AG04450 (cell line): ENCODE data around the gene SMAP2. TPM values are rescaled to one million over a fixed set of nuclear protein-coding genes. Genes with fewer than 3 reads are reported as not detected.

Source experiments
- CTCF ChIA-PET: fragments of 300-600, 350-600 bp; formaldehyde crosslinking; extraction: SDS; loops from one replicate; lab custom pipeline; 2022; ENCODE audit warnings: antibody characterized with exemption, inconsistent platforms; lab: Charles Lee
- POLR2A ChIA-PET: fragments of 350-600 bp; formaldehyde crosslinking; extraction: SDS; loops from one replicate; lab custom pipeline; 2021; ENCODE audit warnings: antibody characterized with exemption, inconsistent platforms; lab: Yijun Ruan, JAX
- DNase-seq: peaks from one replicate; pipeline ENCODE4 v3.0.0-alpha.2; 2011; ENCODE audit warnings: low read depth, low spot score
- H3K27ac ChIP-seq: one replicate; pipeline ENCODE4 v1.5.1; 2012; ENCODE audit warnings: low read depth, low read length, control low read depth
- H3K27me3 ChIP-seq: one replicate; pipeline ENCODE4 v1.6.0; 2012; ENCODE audit warnings: low read length; ENCODE audit not compliant: control insufficient read depth, insufficient read depth
- H3K4me3 ChIP-seq: 2 replicates; pipeline ENCODE4 v1.5.1; 2011; ENCODE audit warnings: mild to moderate bottlenecking, low read depth, low read length, control low read depth
- H3K9me3 ChIP-seq: 2 replicates; pipeline ENCODE4 v1.5.1; 2012; ENCODE audit warnings: low read length; ENCODE audit not compliant: control insufficient read depth, insufficient read depth
- polyA plus RNA-seq: library from polyadenylated mRNA; depleted of rRNA; stranded (reverse); fragments of >200 nt; gene quantifications from 2 replicates; pipeline ENCODE4 v1.2.3, GENCODE V29; 2011
- TF ChIP-seq, protein P1 (sequence below): IDR thresholded peaks from 2 replicates; pipeline ENCODE4 v1.5.1; 2011; ENCODE audit warnings: low read depth, low read length, control low read depth, inconsistent platforms

SMAP2 gene
- polyA plus RNA-seq, 1 experiment, result 22.5 TPM

DNA sequence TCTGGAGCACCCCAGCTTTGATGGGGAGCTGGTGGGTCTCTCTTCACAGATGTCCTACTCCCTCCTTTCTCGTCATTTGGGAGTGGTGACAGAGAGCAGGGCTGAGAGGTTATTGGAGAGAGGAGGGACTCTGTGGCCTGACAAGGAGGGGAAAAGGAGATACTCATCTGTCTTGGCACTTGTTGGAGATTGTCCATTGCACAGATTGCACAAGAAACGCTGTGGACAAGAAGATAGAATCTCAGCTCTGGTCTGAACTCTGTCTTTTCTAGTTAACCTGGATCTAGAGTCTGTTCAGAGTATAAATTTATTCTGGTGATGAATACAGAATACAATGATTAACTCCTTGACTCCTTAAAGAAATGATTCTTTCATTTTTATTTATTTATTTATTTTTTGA is 22.4 kb upstream of the SMAP2 start:
- Histone ChIP-seq H3K4me3 (no peak overlapping the region), H3K27me3 (no peaks in the 10 kb centered on the region), H3K9me3 (no peaks in the 10 kb centered on the region), H3K27ac (no peak overlapping the region)
- POLR2A ChIA-PET, result no interaction called here
- TF ChIP-seq, protein P1, sequence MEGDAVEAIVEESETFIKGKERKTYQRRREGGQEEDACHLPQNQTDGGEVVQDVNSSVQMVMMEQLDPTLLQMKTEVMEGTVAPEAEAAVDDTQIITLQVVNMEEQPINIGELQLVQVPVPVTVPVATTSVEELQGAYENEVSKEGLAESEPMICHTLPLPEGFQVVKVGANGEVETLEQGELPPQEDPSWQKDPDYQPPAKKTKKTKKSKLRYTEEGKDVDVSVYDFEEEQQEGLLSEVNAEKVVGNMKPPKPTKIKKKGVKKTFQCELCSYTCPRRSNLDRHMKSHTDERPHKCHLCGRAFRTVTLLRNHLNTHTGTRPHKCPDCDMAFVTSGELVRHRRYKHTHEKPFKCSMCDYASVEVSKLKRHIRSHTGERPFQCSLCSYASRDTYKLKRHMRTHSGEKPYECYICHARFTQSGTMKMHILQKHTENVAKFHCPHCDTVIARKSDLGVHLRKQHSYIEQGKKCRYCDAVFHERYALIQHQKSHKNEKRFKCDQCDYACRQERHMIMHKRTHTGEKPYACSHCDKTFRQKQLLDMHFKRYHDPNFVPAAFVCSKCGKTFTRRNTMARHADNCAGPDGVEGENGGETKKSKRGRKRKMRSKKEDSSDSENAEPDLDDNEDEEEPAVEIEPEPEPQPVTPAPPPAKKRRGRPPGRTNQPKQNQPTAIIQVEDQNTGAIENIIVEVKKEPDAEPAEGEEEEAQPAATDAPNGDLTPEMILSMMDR, result no peak
- CTCF ChIA-PET, result interaction anchor here (1.9 to 2.4 kb wide), 2 partner anchors 13 to 207 kb away, joined by 8 to 10 read pairs; no protein-coding TSS in a partner anchor
- DNase-seq, result no peak

- CTCF ChIA-PET, result interaction anchor here (0.6 to 2.4 kb wide), 3 partner anchors 14 to 208 kb away, joined by 3 to 10 read pairs (median 8); no protein-coding TSS in a partner anchor
These were observed 21.4 kb upstream of the SMAP2 start for GRCh38 chr1:40352126-40352525.

GRCh38 chr1:40353082-40353481 is 20.4 kb upstream of the SMAP2 start:
- Histone ChIP-seq H3K27me3 (no peaks in the 10 kb centered on the region), H3K4me3 (no peak overlapping the region), H3K9me3 (peaks cover under 1% of the 10 kb centered on the region; the same call in 1 of the 2 replicates), H3K27ac (no peak overlapping the region)
- CTCF ChIA-PET, result interaction anchor here (1.9 to 2.4 kb wide), 2 partner anchors 15 to 209 kb away, joined by 8 to 10 read pairs; no protein-coding TSS in a partner anchor
- DNase-seq, result no peak
- TF ChIP-seq, protein P1, result no peak
- POLR2A ChIA-PET, result no interaction called here

More at GRCh38 chr1:40352126-40352525, 21.4 kb upstream of the SMAP2 start:
- no peaks in the 10 kb centered on the region for H3K9me3 ChIP-seq
- no peak overlapping the region for H3K4me3 ChIP-seq
- DNase-seq, result no peak
- POLR2A ChIA-PET, result no interaction called here
- TF ChIP-seq, protein P1, result no peak
- H3K27me3 ChIP-seq, result no peaks in the 10 kb centered on the region
- H3K27ac ChIP-seq, result no peak overlapping the region

DNA sequence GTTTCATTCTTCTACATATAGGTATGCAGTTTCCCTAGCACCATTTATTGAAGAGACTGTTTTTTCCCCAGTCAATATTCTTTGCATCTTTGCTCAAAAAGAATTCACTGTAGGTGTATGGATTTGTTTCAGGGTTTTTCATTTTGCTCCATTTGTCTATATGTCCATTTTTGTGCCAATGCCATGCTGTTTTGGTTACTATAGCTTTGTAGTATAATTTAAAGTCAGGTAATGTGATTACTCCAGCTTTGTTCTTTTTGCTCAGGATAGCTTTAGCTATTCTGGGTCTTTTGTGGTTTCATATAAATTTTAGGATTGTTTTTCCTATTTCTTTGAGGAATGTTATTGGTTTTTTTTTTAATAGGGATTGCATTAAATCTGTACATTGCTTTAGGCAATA is 15.9 kb upstream of the SMAP2 start:
- no peak for DNase-seq
- Histone ChIP-seq H3K27me3 (peaks cover 6% of the 10 kb centered on the region), H3K9me3 (peaks cover 4% of the 10 kb centered on the region; the same call in 1 of the 2 replicates), H3K4me3 (no peak overlapping the region), H3K27ac (no peak overlapping the region)
- ChIA-PET POLR2A (no interaction called here), CTCF (interaction anchor here (1.9 kb wide), 1 partner anchor 19 kb away, joined by 11 read pairs; no protein-coding TSS in a partner anchor)
- TF ChIP-seq, protein P1, result no peak

DNA sequence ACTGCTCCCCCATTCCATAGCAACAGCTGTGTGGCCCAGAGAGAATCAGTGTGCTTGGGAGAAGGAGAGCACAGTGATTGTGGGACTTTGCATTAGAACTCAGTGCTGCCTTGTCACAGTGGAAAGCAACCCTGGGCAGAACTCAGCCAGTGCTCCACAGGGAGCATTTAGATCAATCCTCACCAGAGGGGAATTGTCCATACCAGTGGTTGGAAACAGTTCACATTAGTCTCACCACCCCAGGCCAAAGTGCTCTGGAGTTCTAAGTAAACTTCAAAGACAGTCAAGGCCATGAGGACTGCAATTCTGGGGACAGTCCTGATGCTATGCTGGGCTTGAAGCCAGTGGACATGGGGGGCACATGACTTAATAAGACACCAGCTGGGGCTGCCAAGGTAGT is 12.9 kb upstream of the SMAP2 start:
- POLR2A ChIA-PET, result no interaction called here

More for the DNA sequence above, 12.9 kb upstream of the SMAP2 start:
- Histone ChIP-seq H3K27ac (no peak overlapping the region), H3K9me3 (peaks cover 4% of the 10 kb centered on the region; the same call in 1 of the 2 replicates), H3K4me3 (no peak overlapping the region), H3K27me3 (peaks cover 6% of the 10 kb centered on the region)
- DNase-seq, result no peak
- CTCF ChIA-PET, result interaction anchor here (1.0 kb wide), 1 partner anchor 22 kb away, joined by 3 read pairs; no protein-coding TSS in a partner anchor
- TF ChIP-seq, protein P1, result no peak
